GM23338 (cell line): Measurements from ENCODE around the gene COX15.

ENCODE experiments used
- CREB1 ChIP-seq: fragments of 250-450 bp; sonication (Bioruptor Pico); IDR thresholded peaks from 2 replicates; pipeline ENCODE4 v1.5.0; 2020; ENCODE audit warnings: low read depth, mild to moderate bottlenecking, moderate library complexity
- EZH2 ChIP-seq: fragments of 200-600 bp; sonication (generic); IDR thresholded peaks from one replicate; pipeline ENCODE4 v1.8.0; 2017; ENCODE audit warnings: antibody characterized with exemption, mild to moderate bottlenecking, low read depth; ENCODE audit not compliant: unreplicated experiment
- EZH2phosphoT487 ChIP-seq: fragments of 200-600 bp; sonication (generic); IDR thresholded peaks from one replicate; pipeline ENCODE4 v1.8.1; 2018; ENCODE audit warnings: antibody characterized with exemption; ENCODE audit not compliant: unreplicated experiment
- JUNB ChIP-seq: IDR thresholded peaks from one replicate; pipeline ENCODE4 v1.6.1; 2016; ENCODE audit warnings: antibody characterized with exemption; ENCODE audit not compliant: unreplicated experiment
- NANOG ChIP-seq: IDR thresholded peaks from 2 replicates; pipeline ENCODE4 v1.6.1; 2016; ENCODE audit warnings: antibody characterized with exemption, borderline replicate concordance
- POLR2AphosphoS5 ChIP-seq: IDR thresholded peaks from 2 replicates; pipeline ENCODE4 v1.6.1; 2016; ENCODE audit warnings: antibody characterized with exemption, low read depth
- STAT1 ChIP-seq: IDR thresholded peaks from one replicate; pipeline ENCODE4 v1.6.1; 2016; ENCODE audit warnings: antibody characterized with exemption; ENCODE audit not compliant: unreplicated experiment
- ZNF114 ChIP-seq: fragments of 250-450 bp; sonication (Bioruptor Pico); IDR thresholded peaks from 2 replicates; pipeline ENCODE4 v1.5.0; 2020; ENCODE audit warnings: mild to moderate bottlenecking, moderate library complexity
- TF ChIP-seq, protein P1 (sequence below), 2 experiments: fragments of 200-600 bp in 1 of 2; sonication (generic) in 1 of 2; conservative IDR thresholded peaks; 2 replicates each; pipeline versions ENCODE4 v1.5.1 to v1.6.1; 2016 to 2017; ENCODE audit warnings: antibody characterized with exemption in 2 of 2, low read depth in 2 of 2, mild to moderate bottlenecking in 2 of 2, moderate library complexity in 1 of 2
- TF ChIP-seq, protein P2 (sequence below): IDR thresholded peaks from one replicate; pipeline ENCODE4 v1.6.1; 2018; ENCODE audit warnings: antibody characterized with exemption; ENCODE audit not compliant: unreplicated experiment
- TF ChIP-seq, protein P3 (sequence below): fragments of 250-450 bp; sonication (Bioruptor Pico); IDR thresholded peaks from 2 replicates; pipeline ENCODE4 v1.5.0; 2020; ENCODE audit warnings: mild to moderate bottlenecking, moderate library complexity
- TF ChIP-seq, protein P4 (sequence below): IDR thresholded peaks from 2 replicates; pipeline ENCODE4 v1.6.1; 2016; ENCODE audit warnings: antibody characterized with exemption

DNA sequence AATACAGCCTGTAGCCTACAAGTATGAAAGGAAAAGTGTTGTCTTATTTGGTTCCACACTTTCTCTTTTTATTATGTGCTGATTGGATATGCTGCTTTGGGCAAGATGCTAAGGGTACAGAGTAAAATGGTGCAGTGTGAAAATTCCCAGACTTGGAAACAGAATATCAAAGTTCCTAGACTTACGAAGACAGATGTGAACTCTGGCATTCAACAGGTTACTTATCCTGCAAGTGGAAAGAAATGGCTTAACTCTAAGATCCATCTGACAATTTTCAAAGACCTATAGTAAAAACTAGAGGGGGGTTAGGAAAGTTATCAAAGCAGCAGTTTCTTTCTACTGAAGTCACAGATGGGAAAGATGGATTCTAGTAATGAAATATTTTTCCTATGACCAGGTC, 24.2 kb upstream of the COX15 start:
- TF ChIP-seq, protein P1, sequence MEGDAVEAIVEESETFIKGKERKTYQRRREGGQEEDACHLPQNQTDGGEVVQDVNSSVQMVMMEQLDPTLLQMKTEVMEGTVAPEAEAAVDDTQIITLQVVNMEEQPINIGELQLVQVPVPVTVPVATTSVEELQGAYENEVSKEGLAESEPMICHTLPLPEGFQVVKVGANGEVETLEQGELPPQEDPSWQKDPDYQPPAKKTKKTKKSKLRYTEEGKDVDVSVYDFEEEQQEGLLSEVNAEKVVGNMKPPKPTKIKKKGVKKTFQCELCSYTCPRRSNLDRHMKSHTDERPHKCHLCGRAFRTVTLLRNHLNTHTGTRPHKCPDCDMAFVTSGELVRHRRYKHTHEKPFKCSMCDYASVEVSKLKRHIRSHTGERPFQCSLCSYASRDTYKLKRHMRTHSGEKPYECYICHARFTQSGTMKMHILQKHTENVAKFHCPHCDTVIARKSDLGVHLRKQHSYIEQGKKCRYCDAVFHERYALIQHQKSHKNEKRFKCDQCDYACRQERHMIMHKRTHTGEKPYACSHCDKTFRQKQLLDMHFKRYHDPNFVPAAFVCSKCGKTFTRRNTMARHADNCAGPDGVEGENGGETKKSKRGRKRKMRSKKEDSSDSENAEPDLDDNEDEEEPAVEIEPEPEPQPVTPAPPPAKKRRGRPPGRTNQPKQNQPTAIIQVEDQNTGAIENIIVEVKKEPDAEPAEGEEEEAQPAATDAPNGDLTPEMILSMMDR (conservative IDR thresholded peaks at IDR 0.05; ENCODE audit: low read depth in 2 of 2): no peak
- TF ChIP-seq CREB1 (CRISPR knock-in tag): no peak
- TF ChIP-seq POLR2AphosphoS5: no peak
- TF ChIP-seq, protein P2, sequence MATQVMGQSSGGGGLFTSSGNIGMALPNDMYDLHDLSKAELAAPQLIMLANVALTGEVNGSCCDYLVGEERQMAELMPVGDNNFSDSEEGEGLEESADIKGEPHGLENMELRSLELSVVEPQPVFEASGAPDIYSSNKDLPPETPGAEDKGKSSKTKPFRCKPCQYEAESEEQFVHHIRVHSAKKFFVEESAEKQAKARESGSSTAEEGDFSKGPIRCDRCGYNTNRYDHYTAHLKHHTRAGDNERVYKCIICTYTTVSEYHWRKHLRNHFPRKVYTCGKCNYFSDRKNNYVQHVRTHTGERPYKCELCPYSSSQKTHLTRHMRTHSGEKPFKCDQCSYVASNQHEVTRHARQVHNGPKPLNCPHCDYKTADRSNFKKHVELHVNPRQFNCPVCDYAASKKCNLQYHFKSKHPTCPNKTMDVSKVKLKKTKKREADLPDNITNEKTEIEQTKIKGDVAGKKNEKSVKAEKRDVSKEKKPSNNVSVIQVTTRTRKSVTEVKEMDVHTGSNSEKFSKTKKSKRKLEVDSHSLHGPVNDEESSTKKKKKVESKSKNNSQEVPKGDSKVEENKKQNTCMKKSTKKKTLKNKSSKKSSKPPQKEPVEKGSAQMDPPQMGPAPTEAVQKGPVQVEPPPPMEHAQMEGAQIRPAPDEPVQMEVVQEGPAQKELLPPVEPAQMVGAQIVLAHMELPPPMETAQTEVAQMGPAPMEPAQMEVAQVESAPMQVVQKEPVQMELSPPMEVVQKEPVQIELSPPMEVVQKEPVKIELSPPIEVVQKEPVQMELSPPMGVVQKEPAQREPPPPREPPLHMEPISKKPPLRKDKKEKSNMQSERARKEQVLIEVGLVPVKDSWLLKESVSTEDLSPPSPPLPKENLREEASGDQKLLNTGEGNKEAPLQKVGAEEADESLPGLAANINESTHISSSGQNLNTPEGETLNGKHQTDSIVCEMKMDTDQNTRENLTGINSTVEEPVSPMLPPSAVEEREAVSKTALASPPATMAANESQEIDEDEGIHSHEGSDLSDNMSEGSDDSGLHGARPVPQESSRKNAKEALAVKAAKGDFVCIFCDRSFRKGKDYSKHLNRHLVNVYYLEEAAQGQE: no peak
- TF ChIP-seq EZH2phosphoT487: no peak
- no peak for TF ChIP-seq EZH2
- TF ChIP-seq STAT1: no peak
- TF ChIP-seq, protein P3, sequence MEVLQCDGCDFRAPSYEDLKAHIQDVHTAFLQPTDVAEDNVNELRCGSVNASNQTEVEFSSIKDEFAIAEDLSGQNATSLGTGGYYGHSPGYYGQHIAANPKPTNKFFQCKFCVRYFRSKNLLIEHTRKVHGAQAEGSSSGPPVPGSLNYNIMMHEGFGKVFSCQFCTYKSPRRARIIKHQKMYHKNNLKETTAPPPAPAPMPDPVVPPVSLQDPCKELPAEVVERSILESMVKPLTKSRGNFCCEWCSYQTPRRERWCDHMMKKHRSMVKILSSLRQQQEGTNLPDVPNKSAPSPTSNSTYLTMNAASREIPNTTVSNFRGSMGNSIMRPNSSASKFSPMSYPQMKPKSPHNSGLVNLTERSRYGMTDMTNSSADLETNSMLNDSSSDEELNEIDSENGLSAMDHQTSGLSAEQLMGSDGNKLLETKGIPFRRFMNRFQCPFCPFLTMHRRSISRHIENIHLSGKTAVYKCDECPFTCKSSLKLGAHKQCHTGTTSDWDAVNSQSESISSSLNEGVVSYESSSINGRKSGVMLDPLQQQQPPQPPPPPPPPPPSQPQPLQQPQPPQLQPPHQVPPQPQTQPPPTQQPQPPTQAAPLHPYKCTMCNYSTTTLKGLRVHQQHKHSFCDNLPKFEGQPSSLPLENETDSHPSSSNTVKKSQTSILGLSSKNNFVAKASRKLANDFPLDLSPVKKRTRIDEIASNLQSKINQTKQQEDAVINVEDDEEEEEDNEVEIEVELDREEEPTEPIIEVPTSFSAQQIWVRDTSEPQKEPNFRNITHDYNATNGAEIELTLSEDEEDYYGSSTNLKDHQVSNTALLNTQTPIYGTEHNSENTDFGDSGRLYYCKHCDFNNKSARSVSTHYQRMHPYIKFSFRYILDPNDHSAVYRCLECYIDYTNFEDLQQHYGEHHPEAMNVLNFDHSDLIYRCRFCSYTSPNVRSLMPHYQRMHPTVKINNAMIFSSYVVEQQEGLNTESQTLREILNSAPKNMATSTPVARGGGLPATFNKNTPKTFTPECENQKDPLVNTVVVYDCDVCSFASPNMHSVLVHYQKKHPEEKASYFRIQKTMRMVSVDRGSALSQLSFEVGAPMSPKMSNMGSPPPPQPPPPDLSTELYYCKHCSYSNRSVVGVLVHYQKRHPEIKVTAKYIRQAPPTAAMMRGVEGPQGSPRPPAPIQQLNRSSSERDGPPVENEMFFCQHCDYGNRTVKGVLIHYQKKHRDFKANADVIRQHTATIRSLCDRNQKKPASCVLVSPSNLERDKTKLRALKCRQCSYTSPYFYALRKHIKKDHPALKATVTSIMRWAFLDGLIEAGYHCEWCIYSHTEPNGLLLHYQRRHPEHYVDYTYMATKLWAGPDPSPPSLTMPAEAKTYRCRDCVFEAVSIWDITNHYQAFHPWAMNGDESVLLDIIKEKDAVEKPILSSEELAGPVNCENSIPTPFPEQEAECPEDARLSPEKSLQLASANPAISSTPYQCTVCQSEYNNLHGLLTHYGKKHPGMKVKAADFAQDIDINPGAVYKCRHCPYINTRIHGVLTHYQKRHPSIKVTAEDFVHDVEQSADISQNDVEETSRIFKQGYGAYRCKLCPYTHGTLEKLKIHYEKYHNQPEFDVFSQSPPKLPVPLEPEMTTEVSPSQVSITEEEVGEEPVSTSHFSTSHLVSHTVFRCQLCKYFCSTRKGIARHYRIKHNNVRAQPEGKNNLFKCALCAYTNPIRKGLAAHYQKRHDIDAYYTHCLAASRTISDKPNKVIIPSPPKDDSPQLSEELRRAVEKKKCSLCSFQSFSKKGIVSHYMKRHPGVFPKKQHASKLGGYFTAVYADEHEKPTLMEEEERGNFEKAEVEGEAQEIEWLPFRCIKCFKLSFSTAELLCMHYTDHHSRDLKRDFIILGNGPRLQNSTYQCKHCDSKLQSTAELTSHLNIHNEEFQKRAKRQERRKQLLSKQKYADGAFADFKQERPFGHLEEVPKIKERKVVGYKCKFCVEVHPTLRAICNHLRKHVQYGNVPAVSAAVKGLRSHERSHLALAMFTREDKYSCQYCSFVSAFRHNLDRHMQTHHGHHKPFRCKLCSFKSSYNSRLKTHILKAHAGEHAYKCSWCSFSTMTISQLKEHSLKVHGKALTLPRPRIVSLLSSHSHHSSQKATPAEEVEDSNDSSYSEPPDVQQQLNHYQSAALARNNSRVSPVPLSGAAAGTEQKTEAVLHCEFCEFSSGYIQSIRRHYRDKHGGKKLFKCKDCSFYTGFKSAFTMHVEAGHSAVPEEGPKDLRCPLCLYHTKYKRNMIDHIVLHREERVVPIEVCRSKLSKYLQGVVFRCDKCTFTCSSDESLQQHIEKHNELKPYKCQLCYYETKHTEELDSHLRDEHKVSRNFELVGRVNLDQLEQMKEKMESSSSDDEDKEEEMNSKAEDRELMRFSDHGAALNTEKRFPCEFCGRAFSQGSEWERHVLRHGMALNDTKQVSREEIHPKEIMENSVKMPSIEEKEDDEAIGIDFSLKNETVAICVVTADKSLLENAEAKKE (CRISPR knock-in tag): no peak
- TF ChIP-seq ZNF114 (CRISPR knock-in tag): no peak
- TF ChIP-seq, protein P4, sequence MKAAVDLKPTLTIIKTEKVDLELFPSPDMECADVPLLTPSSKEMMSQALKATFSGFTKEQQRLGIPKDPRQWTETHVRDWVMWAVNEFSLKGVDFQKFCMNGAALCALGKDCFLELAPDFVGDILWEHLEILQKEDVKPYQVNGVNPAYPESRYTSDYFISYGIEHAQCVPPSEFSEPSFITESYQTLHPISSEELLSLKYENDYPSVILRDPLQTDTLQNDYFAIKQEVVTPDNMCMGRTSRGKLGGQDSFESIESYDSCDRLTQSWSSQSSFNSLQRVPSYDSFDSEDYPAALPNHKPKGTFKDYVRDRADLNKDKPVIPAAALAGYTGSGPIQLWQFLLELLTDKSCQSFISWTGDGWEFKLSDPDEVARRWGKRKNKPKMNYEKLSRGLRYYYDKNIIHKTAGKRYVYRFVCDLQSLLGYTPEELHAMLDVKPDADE: no peak
- TF ChIP-seq NANOG: no peak
- no peak for TF ChIP-seq JUNB
